PC-3 (cell line): Measurements from ENCODE around the gene HECW1. TPM values are rescaled to one million over a fixed set of nuclear protein-coding genes. Genes with fewer than 3 reads are reported as not detected.

Experiments
- ATAC-seq: fragments of 200-7000 bp; cut with Tn5 transposase; 2 replicates; pipeline ENCODE4 v1.9.1; 2020; ENCODE audit warnings: mild to moderate bottlenecking, moderate library complexity
- BruUV-seq: library from RNA; stranded (reverse); fragments of 400-500 nt; replicated peaks from 2 replicates; lab custom pipeline; 2021; lab: Mats Ljungman, UMichigan
- CTCF ChIA-PET: fragments of 300-600 bp; sonication (Branson Sonifier 250); formaldehyde crosslinking; loops from one replicate; lab custom pipeline; 2022; ENCODE audit warnings: antibody characterized with exemption; lab: Charles Lee
- POLR2A ChIA-PET: fragments of 300-600 bp; sonication (Branson Sonifier 250); formaldehyde crosslinking; loops from one replicate; lab custom pipeline; 2022; ENCODE audit warnings: antibody characterized with exemption; ENCODE audit not compliant: unreplicated experiment; lab: Charles Lee
- DNase-seq: peaks from one replicate; pipeline ENCODE4 v3.0.0-alpha.2; 2015
- H2AFZ ChIP-seq: fragments of 300-600 bp; sonication (generic); 2 replicates; pipeline ENCODE4 v1.6.0; 2016; ENCODE audit warnings: antibody characterized with exemption, low read length
- H3F3A ChIP-seq: fragments of 300-600 bp; sonication (generic); one replicate; pipeline ENCODE4 v1.6.0; 2017; ENCODE audit warnings: antibody characterized with exemption, low read length, control low read depth, mild to moderate bottlenecking; ENCODE audit not compliant: unreplicated experiment
- H3K27ac ChIP-seq: fragments of 300-600 bp; sonication (generic); 2 replicates; pipeline ENCODE4 v1.5.1; 2016; ENCODE audit warnings: mild to moderate bottlenecking, low read length
- H3K27me3 ChIP-seq: fragments of 300-600 bp; sonication (generic); 2 replicates; pipeline ENCODE4 v1.6.1; 2016; ENCODE audit warnings: low read length, mixed read lengths
- H3K36me3 ChIP-seq: fragments of 300-600 bp; sonication (generic); 2 replicates; pipeline ENCODE4 v1.6.1; 2016; ENCODE audit warnings: low read depth, mixed run types, low read length, mixed read lengths
- H3K4me1 ChIP-seq: fragments of 300-600 bp; sonication (generic); 2 replicates; pipeline ENCODE4 v1.5.1; 2016; ENCODE audit warnings: low read length; ENCODE audit not compliant: insufficient read depth
- H3K4me2 ChIP-seq: fragments of 300-600 bp; sonication (generic); 2 replicates; pipeline ENCODE4 v1.6.0; 2016; ENCODE audit warnings: low read length
- H3K4me3 ChIP-seq: fragments of 300-600 bp; sonication (generic); 2 replicates; pipeline ENCODE4 v1.5.1; 2016; ENCODE audit warnings: mild to moderate bottlenecking, low read length, mixed read lengths
- H3K79me2 ChIP-seq: fragments of 300-600 bp; sonication (generic); 2 replicates; pipeline ENCODE4 v1.6.1; 2017; ENCODE audit warnings: low read length, mixed read lengths
- H3K9ac ChIP-seq: fragments of 300-600 bp; sonication (generic); 2 replicates; pipeline ENCODE4 v1.6.0; 2016; ENCODE audit warnings: mild to moderate bottlenecking, low read length
- H3K9me2 ChIP-seq: fragments of 300-600 bp; sonication (generic); replicated peaks from 2 replicates; pipeline ENCODE4 v1.6.1; 2016; ENCODE audit warnings: mixed run types, low read length, mixed read lengths
- H3K9me3 ChIP-seq: fragments of 300-600 bp; sonication (generic); 2 replicates; pipeline ENCODE4 v1.6.1; 2016; ENCODE audit warnings: low read length, mixed read lengths
- H4K20me1 ChIP-seq: fragments of 300-600 bp; sonication (generic); 2 replicates; pipeline ENCODE4 v1.6.1; 2016; ENCODE audit warnings: low read length, mixed read lengths
- CTCF ChIP-seq: fragments of 300-600 bp; sonication (generic); conservative IDR thresholded peaks from 2 replicates; pipeline ENCODE4 v1.5.1; 2017; ENCODE audit warnings: antibody characterized with exemption, low read depth, mild to moderate bottlenecking, low read length
- EZH2 ChIP-seq: fragments of 300-600 bp; sonication (generic); IDR thresholded peaks from one replicate; pipeline ENCODE4 v1.6.1; 2017; ENCODE audit warnings: antibody characterized with exemption, mild to moderate bottlenecking, low read length; ENCODE audit not compliant: unreplicated experiment
- EZH2phosphoT487 ChIP-seq: fragments of 300-600 bp; sonication (generic); IDR thresholded peaks from 2 replicates; pipeline ENCODE4 v1.6.1; 2018; ENCODE audit warnings: mild to moderate bottlenecking, antibody characterized with exemption, low read length, borderline replicate concordance
- intact Hi-C: fragments of 100-400 bp; cut with micrococcal nuclease; formaldehyde crosslinking; loops from 2 replicates; pipeline ENCODE4 v1.9.0; 2023
- total RNA-seq: library from RNA; depleted of rRNA; stranded (reverse); fragments of >200 nt; gene quantifications from 2 replicates; pipeline ENCODE4 v1.2.3, GENCODE V29; 2014

HECW1 gene
- total RNA-seq, 1 experiment from 2014 or later: 3.0 TPM

- Histone ChIP-seq H3F3A (no peaks in the 10 kb centered on the region), H4K20me1 (no peaks in the 10 kb centered on the region), H3K4me3 (no peak overlapping the region), H3K36me3 (no peaks in the 10 kb centered on the region), H3K4me2 (no peak overlapping the region), H3K9ac (no peak overlapping the region), H3K27ac (no peak overlapping the region), H2AFZ (no peak overlapping the region), H3K9me2 (no peaks in the 10 kb centered on the region), H3K4me1 (no peaks in the 10 kb centered on the region), H3K9me3 (no peaks in the 10 kb centered on the region), H3K27me3 (no peaks in the 10 kb centered on the region), H3K79me2 (no peaks in the 10 kb centered on the region)
- DNase-seq: no peak
- intact Hi-C loops: no loop called here
- TF ChIP-seq CTCF (no peak), EZH2phosphoT487 (no peak), EZH2 (no peak)
- ChIA-PET CTCF (interaction anchor here (1.0 kb wide), 1 partner anchor 13 kb away, joined by 3 read pairs; no protein-coding TSS in a partner anchor), POLR2A (interaction anchor here (0.6 kb wide), 1 partner anchor 511 kb away, joined by 3 read pairs; the partner anchor contains the start of gene MRPL32)
- no TSS peak for BruUV-seq
- ATAC-seq: no peak
These were observed 330.9 kb downstream of the HECW1 start for GRCh38 chr7:43443381-43443780.

- Histone ChIP-seq H3K79me2 (no peaks in the 10 kb centered on the region), H3K4me3 (no peak overlapping the region), H2AFZ (no peak overlapping the region), H3K4me2 (no peak overlapping the region), H3K9ac (no peak overlapping the region), H3K9me3 (no peaks in the 10 kb centered on the region), H3K27ac (no peak overlapping the region), H3F3A (no peaks in the 10 kb centered on the region), H3K27me3 (no peaks in the 10 kb centered on the region), H3K4me1 (no peaks in the 10 kb centered on the region), H4K20me1 (no peaks in the 10 kb centered on the region), H3K9me2 (no peaks in the 10 kb centered on the region), H3K36me3 (no peaks in the 10 kb centered on the region)
- ATAC-seq (no peak), DNase-seq (no peak)
- TF ChIP-seq CTCF (no peak), EZH2phosphoT487 (no peak), EZH2 (no peak)
- POLR2A ChIA-PET: no interaction called here
- no TSS peak for BruUV-seq
- CTCF ChIA-PET: no interaction called here
- intact Hi-C loops: no loop called here
These were observed 332.5 kb downstream of the HECW1 start for GRCh38 chr7:43444711-43445578.

DNA sequence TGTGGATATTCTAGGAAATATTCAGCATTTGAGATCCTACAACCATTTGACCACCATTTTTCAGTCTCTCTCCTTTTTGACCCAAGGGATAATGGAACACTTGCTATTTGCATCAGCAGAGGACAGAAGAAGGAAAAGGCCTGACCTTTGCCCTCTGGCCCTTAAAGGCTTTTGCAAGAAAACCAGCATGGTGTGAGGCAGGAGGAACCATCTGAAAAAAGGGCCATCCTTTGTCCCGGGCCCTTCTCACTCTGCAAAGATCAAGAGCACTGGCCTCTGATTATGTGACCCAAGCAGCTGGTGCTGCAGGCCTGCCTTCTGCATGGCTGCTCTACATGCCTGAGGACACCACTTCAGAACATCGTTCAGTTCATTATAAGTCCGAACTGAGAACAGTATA, 337.1 kb downstream of the HECW1 start:
- no peak overlapping the region for H3K27ac ChIP-seq
- CTCF ChIA-PET: no interaction called here
- no peaks in the 10 kb centered on the region for H3F3A ChIP-seq
- H3K79me2 ChIP-seq: no peaks in the 10 kb centered on the region
- H3K9me3 ChIP-seq: no peaks in the 10 kb centered on the region
- intact Hi-C loops: no loop called here
- no peak overlapping the region for H3K4me2 ChIP-seq
- ATAC-seq (no peak), DNase-seq (no peak)
- TF ChIP-seq EZH2: no peak
- no peak for TF ChIP-seq EZH2phosphoT487
- TF ChIP-seq CTCF: no peak
- H3K36me3 ChIP-seq: no peaks in the 10 kb centered on the region
- no TSS peak for BruUV-seq
- H3K27me3 ChIP-seq: no peaks in the 10 kb centered on the region
- H4K20me1 ChIP-seq: no peaks in the 10 kb centered on the region
- H3K4me1 ChIP-seq: no peaks in the 10 kb centered on the region
- no peak overlapping the region for H2AFZ ChIP-seq
- no peak overlapping the region for H3K9ac ChIP-seq
- POLR2A ChIA-PET: no interaction called here
- H3K9me2 ChIP-seq: no peaks in the 10 kb centered on the region
- H3K4me3 ChIP-seq: no peak overlapping the region
